Type B pancreatic cell (in vitro differentiated cells): ENCODE results near the gene PI4KA. TPM values are rescaled to one million over a fixed set of nuclear protein-coding genes. Genes with fewer than 3 reads are reported as not detected.
"Not testable (repeated sequence)": the region's sequence is repeated elsewhere in the genome, so short reads cannot be mapped to it uniquely, and the experiment has no call there.

Source experiments
- DNase-seq: peaks from one replicate; pipeline ENCODE4 v3.0.0; 2021; ENCODE audit warnings: mixed read lengths; ENCODE audit not compliant: unreplicated experiment; ENCODE audit errors: extremely low spot score
- H3K27ac Mint-ChIP-seq: 2 replicates; pipeline ENCODE4 v1.8.0; 2021; ENCODE audit warnings: mild to moderate bottlenecking, mixed read lengths
- H3K27me3 Mint-ChIP-seq: 2 replicates; pipeline ENCODE4 v1.8.0; 2021; ENCODE audit warnings: mixed read lengths
- H3K36me3 Mint-ChIP-seq: 2 replicates; pipeline ENCODE4 v1.8.0; 2021; ENCODE audit warnings: mixed read lengths
- H3K4me1 Mint-ChIP-seq: one replicate; pipeline ENCODE4 v1.8.0; 2021; ENCODE audit warnings: mixed read lengths; ENCODE audit not compliant: unreplicated experiment
- H3K4me3 Mint-ChIP-seq: 2 replicates; pipeline ENCODE4 v1.8.0; 2021; ENCODE audit warnings: mild to moderate bottlenecking, mixed read lengths
- H3K9me3 Mint-ChIP-seq: 2 replicates; pipeline ENCODE4 v1.8.0; 2021; ENCODE audit warnings: mixed read lengths
- CTCF ChIP-seq: fragments of 200-600 bp; sonication (generic); conservative IDR thresholded peaks from 2 replicates; pipeline ENCODE4 v1.5.0; 2021; ENCODE audit warnings: antibody characterized with exemption, mild to moderate bottlenecking
- total RNA-seq: library from RNA; stranded (reverse); gene quantifications from 2 replicates; pipeline ENCODE4 v1.2.1, GENCODE V29; 2021; ENCODE audit warnings: low replicate concordance

Gene PI4KA
- total RNA-seq, 1 donor from 2014 or later, result 120 TPM

- no peaks in the 10 kb centered on the region for H3K9me3 Mint-ChIP-seq
- H3K27me3 Mint-ChIP-seq, result no peaks in the 10 kb centered on the region
- DNase-seq, result no peak
- H3K36me3 Mint-ChIP-seq, result no peaks in the 10 kb centered on the region
- peaks cover 32% of the 10 kb centered on the region for H3K4me1 Mint-ChIP-seq
- peak overlapping the region; percentile 17 for H3K4me3 Mint-ChIP-seq
- TF ChIP-seq CTCF, result no peak
- peak overlapping the region; percentile 78 for H3K27ac Mint-ChIP-seq
Measured at GRCh38 chr22:20840646-20841371, 17.8 kb downstream of the PI4KA start.

GRCh38 chr22:20839837-20840645 is 18.6 kb downstream of the PI4KA start:
- Mint-ChIP-seq H3K27ac (peak overlapping the region; percentile 50), H3K4me3 (peak overlapping the region; percentile 17), H3K27me3 (no peaks in the 10 kb centered on the region), H3K36me3 (no peaks in the 10 kb centered on the region), H3K4me1 (peaks cover 27% of the 10 kb centered on the region), H3K9me3 (no peaks in the 10 kb centered on the region)
- TF ChIP-seq CTCF, result no peak
- DNase-seq, result no peak

- H3K4me1 Mint-ChIP-seq, result peaks cover 27% of the 10 kb centered on the region
- H3K36me3 Mint-ChIP-seq, DNase-seq, H3K27me3 Mint-ChIP-seq, H3K27ac Mint-ChIP-seq, H3K9me3 Mint-ChIP-seq, H3K4me3 Mint-ChIP-seq: not testable (repeated sequence)
Measured at GRCh38 chr22:20839354-20839753, 19.3 kb downstream of the PI4KA start.

GRCh38 chr22:20836987-20837823 is 21.4 kb downstream of the PI4KA start:
- Mint-ChIP-seq H3K4me3 (no peak overlapping the region), H3K9me3 (no peaks in the 10 kb centered on the region), H3K27me3 (no peaks in the 10 kb centered on the region), H3K36me3 (peaks cover 11% of the 10 kb centered on the region), H3K27ac (no peak overlapping the region), H3K4me1 (peaks cover 19% of the 10 kb centered on the region)
- no peak for DNase-seq
- no peak for TF ChIP-seq CTCF

- no peak for DNase-seq
- Mint-ChIP-seq H3K36me3 (peaks cover 23% of the 10 kb centered on the region), H3K9me3 (no peaks in the 10 kb centered on the region), H3K27me3 (no peaks in the 10 kb centered on the region), H3K4me1 (no peaks in the 10 kb centered on the region), H3K4me3 (no peak overlapping the region), H3K27ac (no peak overlapping the region)
- TF ChIP-seq CTCF, result no peak
Measured at GRCh38 chr22:20834725-20835124, 23.9 kb downstream of the PI4KA start.
